Tongue (tissue), 2 donors: Measurements from ENCODE around the gene SNX9. TPM values are rescaled to one million over a fixed set of nuclear protein-coding genes. Genes with fewer than 3 reads are reported as not detected.

Experiments
- small RNA-seq: library from RNA; depleted of rRNA; stranded (forward); fragments of <200 nt; gene quantifications from one replicate; pipeline ENCODE3, GENCODE V24; 2014; ENCODE audit warnings: low replicate concordance
- total RNA-seq: library from RNA; depleted of rRNA; stranded (reverse); fragments of >200 nt; gene quantifications from one replicate; pipeline ENCODE4 v1.2.3, GENCODE V29; 2014

Gene SNX9
- total RNA-seq, 1 donor from 2014 or later: 40.7 TPM

Small RNA genes within 50 kb of the gene (small RNA-seq; reads per million reads assigned to genes)
- gene HSPE1P26: not detected
- gene RNU6-786P: not detected

Other genes starting within 250 kb of the SNX9 start
- gene SYNJ2, start 158.6 kb downstream of the SNX9 start, total RNA-seq: 15.4 TPM